ENCODE results near the gene FBXW11. TPM values are rescaled to one million over a fixed set of nuclear protein-coding genes. Genes with fewer than 3 reads are reported as not detected.

FBXW11 gene
- total RNA-seq, 1 experiment from 2014 or later: 85.3 TPM

DNA sequence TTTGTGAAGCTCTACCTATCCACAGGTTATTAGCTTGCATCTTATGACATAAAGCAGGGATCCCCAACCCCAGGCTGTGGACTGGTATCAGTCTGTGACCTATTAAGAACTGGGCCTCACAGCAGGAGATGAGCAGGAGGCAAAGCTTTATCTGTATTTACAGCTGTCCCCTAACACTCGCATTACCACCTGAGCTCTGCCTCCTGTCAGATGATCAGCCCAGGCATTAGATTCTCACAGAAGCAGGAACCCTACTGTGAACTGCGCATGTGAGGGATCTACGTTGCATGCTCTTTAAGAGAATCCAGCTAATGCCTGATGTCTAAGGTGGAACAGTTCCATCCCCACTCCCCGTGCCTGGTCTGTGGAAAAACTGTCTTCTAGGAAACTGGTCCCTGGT lies 19.7 kb downstream of the FBXW11 start:
- Histone ChIP-seq H2AFZ (ENCODE audit: low read length) (no peak overlapping the region), H3K4ac (ENCODE audit: low read depth, low read length) (no peak overlapping the region), H3K27me3 (ENCODE audit: insufficient read depth, low read length) (no peaks in the 10 kb centered on the region), H2BK12ac (ENCODE audit: insufficient read length, low read depth, low read length) (no peak overlapping the region), H4K8ac (replicated peaks; ENCODE audit: insufficient read length, low read depth, low read length) (no peak overlapping the region), H4K91ac (ENCODE audit: insufficient read length, low read depth, low read length) (no peak overlapping the region), H3K23me2 (ENCODE audit: insufficient read length, low read depth, low read length, poor library complexity, severe bottlenecking) (peaks cover 3% of the 10 kb centered on the region), H3T11ph (ENCODE audit: low read length) (no peak overlapping the region), H3K56ac (ENCODE audit: insufficient read length, low read depth, low read length) (no peak overlapping the region), H2BK20ac (ENCODE audit: low read depth, low read length, poor library complexity, severe bottlenecking) (no peak overlapping the region), H3K4me1 (ENCODE audit: insufficient read depth, low read length) (peaks cover 24% of the 10 kb centered on the region; the same call in 1 of the 2 replicates), H2BK120ac (ENCODE audit: low read depth, low read length, poor library complexity, severe bottlenecking) (no peak overlapping the region), H3K18ac (ENCODE audit: insufficient read length, low read depth, low read length) (no peak overlapping the region), H3K9me3 (ENCODE audit: control insufficient read depth, low read depth, low read length) (no peaks in the 10 kb centered on the region), H3K27ac (ENCODE audit: insufficient read length, low read depth, low read length) (no peak overlapping the region), H3K4me2 (ENCODE audit: insufficient read depth, insufficient read length, low read length) (no peak overlapping the region), H2BK15ac (ENCODE audit: low read depth, low read length) (no peak overlapping the region), H4K5ac (ENCODE audit: insufficient read length, low read depth, low read length) (no peak overlapping the region), H3K79me1 (ENCODE audit: insufficient read depth, low read depth, low read length, poor library complexity, severe bottlenecking) (no peaks in the 10 kb centered on the region), H3K23ac (ENCODE audit: insufficient read length, low read depth, low read length) (no peak overlapping the region), H3K9ac (ENCODE audit: extremely low read depth, insufficient read length, low read length) (no peak overlapping the region), H4K20me1 (ENCODE audit: control insufficient read depth, insufficient read depth, insufficient read length) (peaks cover 4% of the 10 kb centered on the region), H3K14ac (ENCODE audit: insufficient read depth, low read length) (no peak overlapping the region), H2BK5ac (ENCODE audit: insufficient read length, low read length) (no peak overlapping the region), H2AK5ac (ENCODE audit: insufficient read length, low read length) (no peak overlapping the region), H3K79me2 (ENCODE audit: insufficient read depth, low read length) (peaks cover 50% of the 10 kb centered on the region; the same call in 1 of the 2 replicates)
- peaks cover 55% of the 10 kb centered on the region in 2 experiments for H3K4me1 Mint-ChIP-seq
- TF ChIP-seq, protein P1, sequence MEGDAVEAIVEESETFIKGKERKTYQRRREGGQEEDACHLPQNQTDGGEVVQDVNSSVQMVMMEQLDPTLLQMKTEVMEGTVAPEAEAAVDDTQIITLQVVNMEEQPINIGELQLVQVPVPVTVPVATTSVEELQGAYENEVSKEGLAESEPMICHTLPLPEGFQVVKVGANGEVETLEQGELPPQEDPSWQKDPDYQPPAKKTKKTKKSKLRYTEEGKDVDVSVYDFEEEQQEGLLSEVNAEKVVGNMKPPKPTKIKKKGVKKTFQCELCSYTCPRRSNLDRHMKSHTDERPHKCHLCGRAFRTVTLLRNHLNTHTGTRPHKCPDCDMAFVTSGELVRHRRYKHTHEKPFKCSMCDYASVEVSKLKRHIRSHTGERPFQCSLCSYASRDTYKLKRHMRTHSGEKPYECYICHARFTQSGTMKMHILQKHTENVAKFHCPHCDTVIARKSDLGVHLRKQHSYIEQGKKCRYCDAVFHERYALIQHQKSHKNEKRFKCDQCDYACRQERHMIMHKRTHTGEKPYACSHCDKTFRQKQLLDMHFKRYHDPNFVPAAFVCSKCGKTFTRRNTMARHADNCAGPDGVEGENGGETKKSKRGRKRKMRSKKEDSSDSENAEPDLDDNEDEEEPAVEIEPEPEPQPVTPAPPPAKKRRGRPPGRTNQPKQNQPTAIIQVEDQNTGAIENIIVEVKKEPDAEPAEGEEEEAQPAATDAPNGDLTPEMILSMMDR (conservative IDR thresholded peaks at IDR 0.05): no peak
- H3K27ac Mint-ChIP-seq: peak overlapping the region; percentile 14 to 82 (median 78); a peak in 5 of 7 replicates
- H3K27me3 Mint-ChIP-seq (ENCODE audit: low read depth): no peaks in the 10 kb centered on the region
- H3K9me3 Mint-ChIP-seq: no peaks in the 10 kb centered on the region
- peak overlapping the region in 1 of 2 experiments; percentile 51; a peak in 1 of 5 replicates for H3K4me3 Mint-ChIP-seq
- WGBS (ENCODE audit: extremely low coverage, insufficient read length, low lambda C conversion rate): no CpG with 5 or more reads among the region's 4 CpGs
- peaks cover 5 to 25% (median 20%) of the 10 kb centered on the region in 3 experiments; a peak in 6 of 7 replicates for H3K36me3 Mint-ChIP-seq (ENCODE audit: insufficient read depth in 1 of 3, low read depth in 3 of 3)
- no peak for DNase-seq
